ENCODE data around the gene LYPD6B.

GRCh38 chr2:149002378-149002890, 36.1 kb upstream of the LYPD6B start:
- TF ChIP-seq, protein P1, sequence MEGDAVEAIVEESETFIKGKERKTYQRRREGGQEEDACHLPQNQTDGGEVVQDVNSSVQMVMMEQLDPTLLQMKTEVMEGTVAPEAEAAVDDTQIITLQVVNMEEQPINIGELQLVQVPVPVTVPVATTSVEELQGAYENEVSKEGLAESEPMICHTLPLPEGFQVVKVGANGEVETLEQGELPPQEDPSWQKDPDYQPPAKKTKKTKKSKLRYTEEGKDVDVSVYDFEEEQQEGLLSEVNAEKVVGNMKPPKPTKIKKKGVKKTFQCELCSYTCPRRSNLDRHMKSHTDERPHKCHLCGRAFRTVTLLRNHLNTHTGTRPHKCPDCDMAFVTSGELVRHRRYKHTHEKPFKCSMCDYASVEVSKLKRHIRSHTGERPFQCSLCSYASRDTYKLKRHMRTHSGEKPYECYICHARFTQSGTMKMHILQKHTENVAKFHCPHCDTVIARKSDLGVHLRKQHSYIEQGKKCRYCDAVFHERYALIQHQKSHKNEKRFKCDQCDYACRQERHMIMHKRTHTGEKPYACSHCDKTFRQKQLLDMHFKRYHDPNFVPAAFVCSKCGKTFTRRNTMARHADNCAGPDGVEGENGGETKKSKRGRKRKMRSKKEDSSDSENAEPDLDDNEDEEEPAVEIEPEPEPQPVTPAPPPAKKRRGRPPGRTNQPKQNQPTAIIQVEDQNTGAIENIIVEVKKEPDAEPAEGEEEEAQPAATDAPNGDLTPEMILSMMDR (IDR thresholded peaks at IDR 0.05) = no peak
- TF ChIP-seq POLR2A (IDR thresholded peaks at IDR 0.05) (no peak), EP300 (IDR thresholded peaks at IDR 0.05) (no peak)

All from ovary (tissue), 3 donors.